CD14-positive monocyte (primary cell): ENCODE measurements around the gene ALOX5. TPM values are rescaled to one million over a fixed set of nuclear protein-coding genes. Genes with fewer than 3 reads are reported as not detected.

Experiments
- DNase-seq, 3 donors: peaks; one replicate each; pipeline ENCODE4 v3.0.0-alpha.2; 2011 to 2022
- H2AFZ ChIP-seq: 2 replicates; pipeline ENCODE4 v1.6.0; 2012; ENCODE audit warnings: mild to moderate bottlenecking, low read depth, low read length, inconsistent platforms; ENCODE audit not compliant: insufficient read depth, poor library complexity, severe bottlenecking
- H3K27ac ChIP-seq, 2 donors: 1 replicate in 1 of 2; 2 replicates in 1 of 2; pipeline ENCODE4 v1.5.1; 2012 to 2013; ENCODE audit warnings: low read length in 2 of 2, control low read depth in 1 of 2, inconsistent platforms in 1 of 2, low read depth in 1 of 2, mild to moderate bottlenecking in 1 of 2
- H3K27me3 ChIP-seq, 2 donors: one replicate each; pipeline versions ENCODE4 v1.6.0 to v1.6.1; 2011 to 2013; ENCODE audit warnings: low read length in 2 of 2; ENCODE audit not compliant: control insufficient read depth in 2 of 2, insufficient read depth in 2 of 2
- H3K36me3 ChIP-seq, 2 donors: replicated peaks in 1 of 2; 1 replicate in 1 of 2; 2 replicates in 1 of 2; pipeline versions ENCODE4 v1.5.1 to v1.6.1; 2012 to 2013; ENCODE audit warnings: low read length in 2 of 2, control low read depth in 1 of 2, inconsistent platforms in 1 of 2, mild to moderate bottlenecking in 1 of 2; ENCODE audit not compliant: insufficient read depth in 2 of 2, control insufficient read depth in 1 of 2
- H3K4me1 ChIP-seq, 2 donors: 1 replicate in 1 of 2; 2 replicates in 1 of 2; pipeline versions ENCODE4 v1.5.1 to v1.6.1; 2012 to 2013; ENCODE audit warnings: low read length in 2 of 2, control low read depth in 1 of 2, inconsistent platforms in 1 of 2, mild to moderate bottlenecking in 1 of 2, moderate library complexity in 1 of 2; ENCODE audit not compliant: insufficient read depth in 2 of 2, control insufficient read depth in 1 of 2
- H3K4me2 ChIP-seq: replicated peaks from 2 replicates; pipeline ENCODE3; 2012; ENCODE audit warnings: low read length, moderate library complexity, mild to moderate bottlenecking; ENCODE audit not compliant: poor library complexity, severe bottlenecking; ENCODE audit errors: extremely low read depth
- H3K4me3 ChIP-seq, 3 experiments: fragments of 200-600 bp in 1 of 3; sonication (generic) in 1 of 3; replicated peaks in 1 of 3; 1 replicate in 2 of 3; 2 replicates in 1 of 3; pipeline ENCODE4 v1.5.1; 2011 to 2013; ENCODE audit warnings: low read length in 3 of 3, mild to moderate bottlenecking in 3 of 3, control low read depth in 2 of 3, low read depth in 2 of 3, inconsistent platforms in 1 of 3, moderate library complexity in 1 of 3
- H3K79me2 ChIP-seq: 2 replicates; pipeline ENCODE4 v1.6.0; 2012; ENCODE audit warnings: mild to moderate bottlenecking, control low read depth, inconsistent platforms, low read length, moderate library complexity; ENCODE audit not compliant: insufficient read depth
- H3K9ac ChIP-seq: 2 replicates; pipeline ENCODE4 v1.6.0; 2017; ENCODE audit warnings: low read length, mild to moderate bottlenecking; ENCODE audit not compliant: insufficient read depth, poor library complexity, severe bottlenecking
- H3K9me3 ChIP-seq, 2 donors: replicated peaks in 1 of 2; 1 replicate in 1 of 2; 2 replicates in 1 of 2; pipeline versions ENCODE4 v1.5.1 to v1.6.1; 2012 to 2013; ENCODE audit warnings: low read length in 2 of 2, control low read depth in 1 of 2; ENCODE audit not compliant: control insufficient read depth in 1 of 2, insufficient read depth in 1 of 2
- H4K20me1 ChIP-seq: 2 replicates; pipeline ENCODE4 v1.6.0; 2012; ENCODE audit warnings: mild to moderate bottlenecking, low read length, control low read depth, moderate library complexity; ENCODE audit not compliant: insufficient read depth
- H3K27ac Mint-ChIP-seq, 7 donors: one replicate each; pipeline ENCODE4 v1.8.0; 2020; ENCODE audit warnings: mild to moderate bottlenecking in 7 of 7, mixed read lengths in 7 of 7, moderate library complexity in 6 of 7, inconsistent platforms in 2 of 7
- H3K27me3 Mint-ChIP-seq, 3 donors: one replicate each; pipeline ENCODE4 v1.8.0; 2021 to 2022; ENCODE audit warnings: low read depth in 3 of 3, mild to moderate bottlenecking in 3 of 3, mixed read lengths in 3 of 3, moderate library complexity in 3 of 3, inconsistent platforms in 1 of 3
- H3K36me3 Mint-ChIP-seq, 2 donors: one replicate each; pipeline ENCODE4 v1.8.0; 2020; ENCODE audit warnings: mixed read lengths in 2 of 2, inconsistent platforms in 1 of 2, mild to moderate bottlenecking in 1 of 2
- H3K4me1 Mint-ChIP-seq: one replicate; pipeline ENCODE4 v1.8.0; 2020; ENCODE audit warnings: mild to moderate bottlenecking, mixed read lengths
- H3K4me3 Mint-ChIP-seq, 2 donors: one replicate each; pipeline ENCODE4 v1.8.0; 2020; ENCODE audit warnings: mild to moderate bottlenecking in 2 of 2, mixed read lengths in 2 of 2, moderate library complexity in 1 of 2
- H3K9me3 Mint-ChIP-seq, 7 donors: one replicate each; pipeline ENCODE4 v1.8.0; 2020 to 2022; ENCODE audit warnings: mixed read lengths in 7 of 7, mild to moderate bottlenecking in 6 of 7, moderate library complexity in 6 of 7, inconsistent platforms in 2 of 7
- WGBS: methylation state at CpG from one replicate; pipeline ENCODE4 v1.1.5; 2013; ENCODE audit warnings: missing lambda C conversion rate; ENCODE audit not compliant: insufficient coverage; 5-methylcytosine and 5-hydroxymethylcytosine counted together
- intact Hi-C, 2 donors: fragments of 100-400 bp; cut with micrococcal nuclease; formaldehyde crosslinking; loops; one replicate each; pipeline versions ENCODE4 v1.15.0 to v1.15.1; 2023
- polyA plus RNA-seq, 3 donors: library from polyadenylated mRNA; depleted of rRNA in 1 of 3; unstranded in 2 of 3; stranded (reverse) in 1 of 3; fragments of 300-500 nt in 2 of 3; fragments of >200 nt in 1 of 3; fragmentation: Illumina TruSeq in 2 of 3; gene quantifications; 1 replicate in 2 of 3; 2 replicates in 1 of 3; pipeline ENCODE4 v1.2.3, GENCODE V29; 2012 to 2021
- TF ChIP-seq, protein P1 (sequence below): fragments of 200-600 bp; IDR thresholded peaks from one replicate; pipeline ENCODE4 v1.8.0; 2022; ENCODE audit warnings: antibody characterized with exemption, mild to moderate bottlenecking

ALOX5 gene
- polyA plus RNA-seq, 3 donors: 223 to 918 (median 272) TPM

GRCh38 chr10:45418417-45418848 is 44.4 kb downstream of the ALOX5 start:
- Mint-ChIP-seq H3K9me3 (peaks cover 0 to 5% (median 3%) of the 10 kb centered on the region in 7 donors), H3K4me3 (peak overlapping the region; percentile 89 to 96), H3K4me1 (peaks cover 71% of the 10 kb centered on the region), H3K27ac (peak overlapping the region; percentile 93 to 97 (median 95)), H3K27me3 (peaks cover 0 to 2% (median 1%) of the 10 kb centered on the region in 3 donors), H3K36me3 (peaks cover 48 to 53% of the 10 kb centered on the region in 2 donors)
- H3K79me2 ChIP-seq: peaks cover 43% of the 10 kb centered on the region
- H3K36me3 ChIP-seq: peaks cover 16 to 45% of the 10 kb centered on the region in 2 donors
- H3K27ac ChIP-seq: peak overlapping the region; percentile 88 to 92
- peaks cover 59% of the 10 kb centered on the region for H4K20me1 ChIP-seq
- peak overlapping the region; percentile 64 for H2AFZ ChIP-seq
- no peaks in the 10 kb centered on the region for H3K27me3 ChIP-seq
- peak overlapping the region; percentile 80 for H3K9ac ChIP-seq
- peak overlapping the region; percentile 42 to 79 (median 61) for H3K4me3 ChIP-seq
- H3K9me3 ChIP-seq: no peaks in the 10 kb centered on the region
- no peak for DNase-seq
- TF ChIP-seq, protein P1, sequence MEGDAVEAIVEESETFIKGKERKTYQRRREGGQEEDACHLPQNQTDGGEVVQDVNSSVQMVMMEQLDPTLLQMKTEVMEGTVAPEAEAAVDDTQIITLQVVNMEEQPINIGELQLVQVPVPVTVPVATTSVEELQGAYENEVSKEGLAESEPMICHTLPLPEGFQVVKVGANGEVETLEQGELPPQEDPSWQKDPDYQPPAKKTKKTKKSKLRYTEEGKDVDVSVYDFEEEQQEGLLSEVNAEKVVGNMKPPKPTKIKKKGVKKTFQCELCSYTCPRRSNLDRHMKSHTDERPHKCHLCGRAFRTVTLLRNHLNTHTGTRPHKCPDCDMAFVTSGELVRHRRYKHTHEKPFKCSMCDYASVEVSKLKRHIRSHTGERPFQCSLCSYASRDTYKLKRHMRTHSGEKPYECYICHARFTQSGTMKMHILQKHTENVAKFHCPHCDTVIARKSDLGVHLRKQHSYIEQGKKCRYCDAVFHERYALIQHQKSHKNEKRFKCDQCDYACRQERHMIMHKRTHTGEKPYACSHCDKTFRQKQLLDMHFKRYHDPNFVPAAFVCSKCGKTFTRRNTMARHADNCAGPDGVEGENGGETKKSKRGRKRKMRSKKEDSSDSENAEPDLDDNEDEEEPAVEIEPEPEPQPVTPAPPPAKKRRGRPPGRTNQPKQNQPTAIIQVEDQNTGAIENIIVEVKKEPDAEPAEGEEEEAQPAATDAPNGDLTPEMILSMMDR: no peak
- intact Hi-C loops: loop anchor here in 1 of 2 donors (5.0 kb wide), 1 partner anchor 36 kb away; no protein-coding TSS in a partner anchor
- 24% methylated on average over 14 of the region's 15 CpGs for WGBS
- H3K4me1 ChIP-seq: peaks cover 62 to 72% of the 10 kb centered on the region in 2 donors
- H3K4me2 ChIP-seq: peak overlapping the region; percentile 80

- Histone ChIP-seq H4K20me1 (peaks cover 65% of the 10 kb centered on the region), H3K9ac (peak overlapping the region; percentile 80), H3K79me2 (peaks cover 43% of the 10 kb centered on the region), H3K4me1 (peaks cover 67 to 78% of the 10 kb centered on the region in 2 donors), H3K4me2 (peak overlapping the region; percentile 80), H3K36me3 (peaks cover 22 to 51% of the 10 kb centered on the region in 2 donors), H2AFZ (peak overlapping the region; percentile 64), H3K27ac (peak overlapping the region; percentile 88 to 92), H3K27me3 (no peaks in the 10 kb centered on the region), H3K4me3 (peak overlapping the region; percentile 42 to 79 (median 61)), H3K9me3 (no peaks in the 10 kb centered on the region)
- peaks cover 0 to 5% (median under 1%) of the 10 kb centered on the region in 7 donors for H3K9me3 Mint-ChIP-seq
- TF ChIP-seq, protein P1: no peak
- H3K27ac Mint-ChIP-seq: peak overlapping the region; percentile 93 to 97 (median 95)
- H3K36me3 Mint-ChIP-seq: peaks cover 48 to 53% of the 10 kb centered on the region in 2 donors
- peaks cover 0 to 2% (median 1%) of the 10 kb centered on the region in 3 donors for H3K27me3 Mint-ChIP-seq
- peak overlapping the region; percentile 89 to 96 for H3K4me3 Mint-ChIP-seq
- under 1% methylated on average over 52 of the region's 60 CpGs for WGBS
- peaks cover 77% of the 10 kb centered on the region for H3K4me1 Mint-ChIP-seq
- peak; percentile 51 to 60 (median 58) for DNase-seq
- intact Hi-C loops: loop anchor here in 1 of 2 donors (5.0 kb wide), 1 partner anchor 37 kb away; no protein-coding TSS in a partner anchor
These were observed 45.0 kb downstream of the ALOX5 start for GRCh38 chr10:45418849-45419675.
